HG03439 (cell line): ENCODE results near the gene TMEM273.

Experiments
- ATAC-seq: cut with Tn5 transposase; IDR thresholded peaks from one replicate; pipeline ENCODE4 v1.9.1; 2021; ENCODE audit warnings: mild to moderate bottlenecking, moderate library complexity; ENCODE audit not compliant: unreplicated experiment

TMEM273 gene

DNA sequence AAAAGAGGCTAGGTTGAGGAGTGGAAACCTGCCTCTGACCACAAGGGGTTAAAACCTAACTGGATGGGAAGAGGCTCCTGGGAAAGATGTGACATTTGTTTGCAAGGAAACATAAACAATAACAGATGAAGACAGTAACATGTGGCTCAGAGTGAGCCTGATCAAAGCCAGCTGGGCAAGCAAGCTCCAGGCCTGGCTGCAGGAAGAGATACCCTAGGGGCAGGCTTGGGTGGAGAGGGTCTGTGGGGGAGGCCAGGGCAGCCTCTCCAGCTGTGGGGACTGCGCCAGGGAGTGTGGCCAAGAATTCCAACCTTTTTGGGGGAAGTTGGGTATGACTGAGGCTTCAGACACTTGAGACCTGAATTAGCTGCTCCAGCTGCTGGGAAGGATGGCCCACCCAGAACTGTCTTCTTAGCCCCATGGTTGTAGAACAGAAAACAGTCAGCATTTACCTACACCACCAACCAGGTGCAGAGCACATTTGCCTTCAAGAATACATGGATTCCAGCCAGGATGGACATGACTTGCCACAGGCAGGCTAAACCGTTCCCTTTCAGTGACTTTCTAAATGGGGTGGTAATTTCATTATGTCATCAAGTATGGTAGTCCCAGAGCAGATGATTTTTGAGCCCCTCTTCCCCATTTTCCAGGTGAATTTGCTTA lies 44.0 kb downstream of the TMEM273 start:
- no peak for ATAC-seq

DNA sequence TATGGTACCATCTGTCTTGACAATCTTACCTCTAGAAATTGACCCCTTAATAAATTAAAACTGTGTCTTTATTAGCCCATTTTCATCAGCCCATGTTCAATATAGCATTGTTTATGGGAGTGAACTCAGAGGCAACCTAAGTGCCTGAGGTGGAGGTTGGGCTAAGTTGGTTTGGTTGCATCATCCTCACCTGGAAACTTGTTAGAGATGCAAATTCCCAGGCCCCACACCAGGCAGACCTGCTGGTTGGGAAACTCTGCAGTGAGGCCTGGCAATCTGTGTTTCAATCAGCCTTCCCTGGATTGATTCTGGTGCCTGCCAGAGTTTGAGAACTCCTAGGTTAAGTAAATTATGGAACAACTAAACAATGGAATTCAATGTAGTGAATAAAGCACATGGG lies 44.9 kb downstream of the TMEM273 start:
- ATAC-seq = no peak

DNA sequence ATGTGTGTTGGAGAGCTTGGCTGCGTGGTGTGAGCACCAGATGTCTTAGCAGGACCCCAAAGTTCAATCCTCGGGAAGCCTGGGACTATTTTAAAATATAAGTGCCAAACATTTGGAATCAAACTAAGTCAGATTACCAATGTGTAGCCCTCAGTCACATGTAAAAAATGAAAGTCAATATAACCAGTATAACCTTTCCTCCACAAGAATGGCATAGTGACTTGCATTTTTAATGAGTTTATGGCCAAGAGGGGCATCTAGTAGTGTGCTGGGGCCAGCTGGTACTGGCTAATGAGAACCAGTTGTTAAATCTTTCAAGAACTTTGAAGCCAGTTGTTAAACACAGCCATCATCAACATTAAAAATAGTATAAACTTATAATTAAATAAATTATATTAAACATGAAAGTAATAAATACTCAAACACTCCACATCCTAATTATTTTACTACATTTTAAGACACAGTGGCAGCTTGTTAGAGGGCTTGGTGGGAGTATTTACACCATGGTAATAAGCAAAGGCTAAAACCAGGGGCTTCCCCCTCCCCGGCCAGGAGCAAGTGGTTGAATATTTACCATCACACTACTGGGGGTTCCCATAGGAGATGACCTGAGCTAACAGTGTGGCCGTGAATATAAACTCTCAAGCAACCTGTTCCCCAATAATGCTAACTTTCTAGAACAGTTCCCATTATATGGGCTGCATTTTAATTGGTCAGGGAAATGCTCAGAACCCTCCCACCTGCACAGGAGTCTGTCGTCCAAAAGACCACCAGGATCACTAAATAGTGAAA lies 46.5 kb downstream of the TMEM273 start:
- no peak for ATAC-seq

DNA sequence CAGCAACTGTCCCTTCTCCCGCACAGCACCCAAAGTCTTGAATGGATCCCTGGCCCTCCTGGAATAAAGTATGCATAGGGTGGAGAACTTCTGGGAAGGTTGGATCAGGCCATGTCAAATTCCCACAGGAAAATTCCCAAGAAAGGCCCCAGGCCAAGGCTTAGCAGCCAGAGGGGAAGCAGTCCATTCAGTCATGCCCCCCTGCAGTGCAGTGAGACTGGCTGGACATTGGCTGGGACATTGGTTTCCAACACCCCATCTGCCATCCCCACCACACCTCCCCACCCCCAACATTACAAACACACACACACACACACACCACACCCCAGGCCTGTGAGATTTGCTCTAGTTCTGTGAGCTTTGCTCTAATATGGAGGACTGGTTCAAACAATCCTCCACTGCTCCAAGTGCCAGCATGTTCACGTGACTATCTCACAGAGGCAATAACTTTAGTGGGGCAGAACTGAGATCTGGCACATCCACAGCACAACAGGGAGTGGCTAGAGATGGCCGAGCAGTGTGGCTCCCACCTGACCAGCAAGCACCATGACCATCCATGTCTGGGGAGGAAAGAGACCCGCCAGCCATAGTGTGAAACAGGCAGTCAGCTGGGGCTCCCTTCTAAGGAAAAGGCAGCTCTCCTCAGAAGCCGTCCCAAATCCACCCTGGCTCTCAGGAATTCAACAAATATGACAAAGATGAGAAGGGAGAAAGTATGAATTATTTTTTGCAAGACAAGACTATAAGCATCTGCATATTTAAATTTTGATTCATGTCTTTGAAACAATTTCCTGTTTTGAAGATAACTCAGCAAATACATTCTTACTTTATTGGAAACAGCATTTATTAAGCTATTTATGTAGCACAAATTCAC lies 47.6 kb downstream of the TMEM273 start:
- ATAC-seq = no peak

DNA sequence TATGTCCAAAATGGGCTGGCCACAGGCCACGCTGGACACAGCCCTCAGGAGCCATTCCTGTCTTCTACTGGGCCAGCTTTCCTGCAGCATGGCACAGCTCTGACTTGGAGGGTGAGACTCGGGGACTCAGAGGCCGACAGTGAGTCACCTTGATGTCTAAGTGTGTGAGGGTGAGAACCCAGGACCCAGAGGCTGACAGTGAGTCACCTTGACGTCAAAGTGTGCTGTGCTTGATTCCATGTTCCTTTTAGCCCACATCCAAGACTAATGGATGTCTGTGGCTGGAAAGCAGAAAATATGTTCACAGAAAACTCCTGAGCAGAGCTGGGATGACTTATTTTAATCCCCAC lies 48.4 kb downstream of the TMEM273 start:
- ATAC-seq = no peak

DNA sequence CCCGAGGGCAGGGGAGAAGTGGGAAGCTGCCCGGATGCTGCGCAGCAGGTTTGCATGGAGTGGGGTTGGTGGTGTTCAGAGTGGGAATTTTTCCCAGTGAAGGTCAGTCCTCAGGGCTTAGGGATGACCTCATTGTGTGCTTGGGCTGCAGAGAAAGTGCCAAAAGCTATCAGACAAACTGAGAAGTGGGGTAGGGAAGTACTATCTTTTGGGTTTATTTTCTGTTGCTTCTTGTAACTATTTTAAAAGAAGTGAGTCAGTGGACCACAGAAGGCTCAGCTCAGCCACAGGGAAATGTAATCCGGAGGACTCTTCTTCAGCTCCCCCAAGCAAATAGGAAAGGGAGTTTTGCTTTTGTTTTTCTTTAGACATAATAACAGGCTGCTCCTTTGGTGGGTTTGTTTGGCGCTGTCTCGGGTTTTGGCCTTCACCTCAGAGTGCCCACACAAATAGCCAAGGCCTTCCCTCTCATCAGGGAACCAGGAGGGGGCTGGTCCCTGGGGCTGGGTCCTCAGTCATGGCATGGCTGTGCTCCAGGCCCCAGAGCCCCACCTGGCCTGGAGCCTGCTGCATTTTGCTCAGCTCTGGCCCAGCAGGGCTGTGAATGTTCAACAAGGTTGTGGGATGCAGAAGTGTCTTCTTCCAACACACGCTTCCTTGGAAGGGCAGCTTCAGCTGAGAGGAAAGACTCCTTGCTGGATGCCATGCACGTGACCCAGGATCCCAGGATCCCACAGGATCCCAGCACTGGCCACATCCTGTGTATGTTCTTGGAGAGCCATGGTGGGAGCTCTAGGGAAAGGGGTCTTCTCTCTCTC lies 49.0 kb downstream of the TMEM273 start:
- ATAC-seq = no peak

DNA sequence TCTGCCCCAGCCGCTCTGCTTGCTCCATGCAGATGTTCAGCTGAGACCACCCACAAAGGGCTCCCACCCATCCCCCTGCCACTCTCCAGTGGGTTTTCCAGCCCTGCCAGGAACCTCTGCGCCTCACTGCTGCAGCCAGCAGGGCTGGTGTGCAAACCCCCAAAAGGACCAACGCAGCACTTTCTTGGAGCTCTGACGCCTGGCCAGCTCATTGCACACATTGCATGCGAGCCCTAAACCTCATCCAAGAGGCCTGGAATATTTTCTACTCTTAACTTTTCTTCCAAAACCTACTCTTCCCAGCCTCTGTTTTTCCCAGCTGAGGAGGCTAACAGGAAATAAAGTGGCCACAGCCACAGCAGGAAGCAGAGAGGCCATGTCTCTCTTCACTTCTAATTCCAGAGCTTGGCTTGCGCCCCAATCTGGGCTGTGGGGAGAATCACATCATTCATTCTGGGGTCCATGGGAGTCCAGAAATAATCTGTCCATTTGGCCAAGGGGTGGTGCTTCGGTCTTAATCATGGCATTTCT lies 49.8 kb downstream of the TMEM273 start:
- no peak for ATAC-seq

DNA sequence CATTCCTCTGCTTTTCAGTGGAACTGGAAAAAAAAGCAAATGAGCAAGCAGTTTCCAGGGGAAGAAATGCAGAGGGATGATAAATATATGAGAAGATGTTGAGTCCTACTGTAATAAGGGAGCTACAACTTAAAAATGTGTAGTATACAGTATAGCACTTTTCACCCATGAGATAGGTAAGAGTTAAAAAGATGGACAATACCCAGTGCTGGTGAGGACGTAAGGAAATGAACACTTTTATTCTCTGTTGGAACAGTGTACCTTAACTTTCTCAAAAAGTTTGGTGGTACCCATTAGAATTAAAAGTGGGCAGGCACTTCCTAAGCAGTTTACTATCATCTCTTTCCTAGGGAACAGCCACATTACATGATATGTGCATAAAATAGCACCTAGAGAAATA lies 51.7 kb downstream of the TMEM273 start:
- ATAC-seq = no peak

DNA sequence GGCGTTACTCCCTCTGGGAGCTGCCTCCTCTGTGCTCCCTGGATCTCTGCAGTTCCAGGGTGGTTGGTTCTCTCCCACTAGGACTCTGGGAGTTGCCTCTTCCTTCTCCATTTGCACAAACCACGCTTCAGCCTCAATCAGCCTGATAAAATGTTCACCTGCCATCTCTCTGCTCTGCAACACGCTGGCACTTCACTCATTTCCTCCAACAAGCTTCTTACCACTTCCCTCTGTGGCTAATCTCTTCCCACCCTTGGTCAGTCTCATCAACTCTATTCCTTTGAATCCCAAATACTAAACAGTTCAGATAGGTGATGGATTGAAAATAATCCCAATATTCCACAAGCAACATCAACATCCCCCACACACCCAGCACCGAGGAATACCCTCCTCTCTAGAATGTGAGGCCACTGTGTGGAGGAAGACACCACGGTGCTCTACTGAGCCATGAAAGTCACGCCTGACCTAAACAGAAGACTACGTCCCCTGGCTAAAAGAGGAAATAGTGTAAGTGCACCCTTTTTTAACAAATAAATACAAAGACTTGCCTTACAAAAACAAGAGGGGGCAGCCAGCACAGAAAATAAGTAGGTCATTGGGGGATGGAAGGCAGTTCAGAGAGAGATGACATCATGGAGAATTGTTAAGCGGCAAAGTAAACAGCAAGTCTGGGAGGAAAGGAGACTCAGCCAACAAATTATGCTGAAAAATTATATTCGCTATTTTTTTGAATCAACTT lies 52.4 kb downstream of the TMEM273 start:
- ATAC-seq = no peak

DNA sequence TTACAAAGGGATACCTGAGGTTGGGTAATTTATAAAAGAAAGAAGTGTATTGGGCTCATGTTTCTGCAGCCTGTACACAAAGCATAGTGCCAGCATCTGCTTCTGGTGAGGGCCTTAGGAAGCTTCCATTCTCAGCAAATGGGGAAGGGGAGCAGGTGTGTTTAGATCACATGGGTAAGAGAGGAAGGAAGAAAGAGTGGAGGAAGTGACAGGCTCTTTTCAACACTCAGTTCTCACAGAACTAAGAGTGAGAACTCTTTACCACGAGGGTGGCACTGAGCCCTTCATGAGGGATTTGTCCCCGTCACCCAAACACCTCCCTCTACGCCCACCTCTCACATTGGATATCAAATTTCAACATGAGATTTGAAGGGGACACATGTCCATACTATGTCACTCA lies 53.9 kb downstream of the TMEM273 start:
- no peak for ATAC-seq

DNA sequence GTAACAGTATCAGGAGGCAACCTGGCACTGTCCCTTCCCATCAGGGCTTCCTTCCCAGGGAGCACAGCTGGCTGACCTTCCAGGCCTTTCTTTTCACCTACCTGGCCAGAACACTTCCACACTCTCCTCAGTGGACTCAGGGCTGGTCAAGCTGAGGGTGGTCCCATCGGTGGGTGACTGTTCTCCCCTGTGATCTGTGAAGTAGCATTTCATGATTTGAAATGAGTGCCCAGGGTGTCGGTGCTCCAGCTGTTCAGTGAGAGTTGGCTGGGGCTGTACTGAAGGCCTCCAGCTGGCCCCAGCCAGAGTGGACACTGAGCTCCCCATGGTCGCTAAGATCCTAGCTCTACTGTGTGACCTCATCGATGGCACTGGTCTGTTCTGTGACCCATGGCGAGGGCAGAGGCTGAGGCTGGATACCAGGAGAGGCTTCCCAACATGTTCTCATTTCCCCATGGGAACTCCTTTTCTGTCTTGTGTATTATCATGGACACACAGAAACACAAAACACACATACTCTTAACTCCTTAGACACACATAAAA lies 54.4 kb downstream of the TMEM273 start, which contains the start of gene FAM170B:
Gene FAM170B (minus strand): TSS at position 316 of the 543 bp plus-strand sequence. CDS start 103 bp downstream, at position 213.
- ATAC-seq = no peak

DNA sequence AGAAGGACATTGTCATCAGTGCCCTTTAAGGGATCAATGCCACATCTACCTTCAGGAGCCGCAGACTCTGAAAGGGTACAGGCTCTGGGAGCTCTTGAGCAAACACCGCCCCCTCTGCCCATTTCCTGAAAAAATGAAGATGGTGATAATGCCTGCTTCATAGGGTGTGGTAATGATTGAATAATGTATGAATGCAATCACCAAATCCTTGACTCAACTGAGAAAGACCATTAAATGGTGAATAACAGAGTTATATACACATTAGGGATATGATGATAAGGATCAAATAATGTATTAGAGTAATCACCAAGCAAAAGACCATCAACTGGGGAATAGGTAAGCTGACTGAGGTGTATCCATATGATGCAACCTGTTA lies 55.8 kb downstream of the TMEM273 start:
- no peak for ATAC-seq

DNA sequence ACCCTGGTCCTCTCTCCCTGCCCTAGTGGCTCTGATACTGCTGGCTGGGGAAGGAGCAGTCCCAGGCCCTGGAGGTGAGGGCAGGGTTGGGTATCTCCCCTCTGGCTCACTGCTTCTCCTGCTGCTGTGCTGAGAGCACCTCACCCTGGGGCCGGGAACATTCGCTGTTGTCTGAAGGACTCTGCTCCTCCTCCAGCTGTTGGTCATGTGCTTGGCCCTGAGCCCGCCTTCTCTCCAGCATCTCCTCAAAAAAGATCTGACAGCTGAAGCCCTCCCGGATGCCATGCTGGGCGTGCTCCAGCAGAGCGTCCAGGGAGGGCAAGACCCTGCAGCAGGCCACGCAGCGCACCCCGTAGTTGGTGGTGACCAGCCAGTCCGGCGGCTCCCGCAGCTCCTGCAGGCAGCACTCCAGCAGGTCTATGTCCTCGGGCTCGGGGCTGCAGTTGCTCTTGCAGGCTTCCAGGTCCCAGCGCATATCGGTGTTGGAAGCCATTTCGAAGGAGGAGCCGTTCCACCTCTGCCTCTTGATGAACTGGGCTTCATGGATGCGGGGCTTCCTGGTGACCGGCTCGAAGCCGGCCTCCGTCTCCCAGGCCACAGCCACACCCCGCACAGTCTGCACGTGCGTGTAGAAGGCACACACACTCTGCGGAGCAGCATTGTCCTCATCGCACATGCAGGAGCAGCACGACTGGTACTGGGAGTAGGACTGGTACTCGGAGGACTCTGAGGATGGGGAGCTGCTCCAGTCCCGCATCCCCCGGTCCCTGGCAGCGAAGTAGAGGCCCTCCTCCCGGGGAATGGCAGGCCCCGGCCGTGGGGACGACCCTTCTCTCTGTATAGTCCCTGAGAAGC lies 56.5 kb downstream of the TMEM273 start:
- no peak for ATAC-seq

DNA sequence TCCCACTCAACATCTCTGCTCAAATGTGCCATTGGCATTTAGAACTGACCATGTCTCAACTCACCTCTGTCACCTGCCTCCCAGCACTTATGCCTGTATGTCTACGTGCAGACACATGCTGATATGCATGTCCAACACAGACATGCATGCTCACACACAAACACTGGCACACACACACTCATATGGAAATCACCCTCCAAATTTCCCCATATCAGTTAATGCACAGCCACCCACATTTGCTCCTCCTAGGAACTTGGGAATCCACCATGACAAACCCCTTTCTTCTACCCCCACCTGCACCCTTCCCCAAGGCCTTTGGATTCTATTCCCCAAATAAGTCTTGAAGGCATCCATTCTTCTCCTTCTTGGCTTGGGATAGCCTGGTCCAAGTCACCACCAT lies 58.8 kb downstream of the TMEM273 start:
- ATAC-seq = no peak

DNA sequence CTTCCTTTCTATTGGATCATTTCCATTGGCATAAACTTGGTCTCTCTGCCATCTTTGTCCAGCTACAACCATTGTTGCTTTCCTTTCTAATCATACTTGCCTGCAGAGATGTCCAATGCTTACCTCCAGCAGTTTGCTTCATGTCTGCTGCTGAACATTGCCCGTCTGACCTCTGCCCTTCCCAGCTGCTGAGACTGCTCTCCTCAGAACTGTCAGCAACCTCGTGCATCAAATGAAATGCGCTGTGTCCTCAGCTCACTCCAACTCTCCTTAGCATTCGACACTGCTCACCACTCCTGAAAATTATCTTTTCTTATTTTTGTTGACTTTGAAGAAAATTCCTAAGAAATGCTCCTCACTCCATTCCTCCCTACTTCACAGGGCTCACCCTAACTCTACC lies 59.3 kb downstream of the TMEM273 start:
- ATAC-seq = no peak

DNA sequence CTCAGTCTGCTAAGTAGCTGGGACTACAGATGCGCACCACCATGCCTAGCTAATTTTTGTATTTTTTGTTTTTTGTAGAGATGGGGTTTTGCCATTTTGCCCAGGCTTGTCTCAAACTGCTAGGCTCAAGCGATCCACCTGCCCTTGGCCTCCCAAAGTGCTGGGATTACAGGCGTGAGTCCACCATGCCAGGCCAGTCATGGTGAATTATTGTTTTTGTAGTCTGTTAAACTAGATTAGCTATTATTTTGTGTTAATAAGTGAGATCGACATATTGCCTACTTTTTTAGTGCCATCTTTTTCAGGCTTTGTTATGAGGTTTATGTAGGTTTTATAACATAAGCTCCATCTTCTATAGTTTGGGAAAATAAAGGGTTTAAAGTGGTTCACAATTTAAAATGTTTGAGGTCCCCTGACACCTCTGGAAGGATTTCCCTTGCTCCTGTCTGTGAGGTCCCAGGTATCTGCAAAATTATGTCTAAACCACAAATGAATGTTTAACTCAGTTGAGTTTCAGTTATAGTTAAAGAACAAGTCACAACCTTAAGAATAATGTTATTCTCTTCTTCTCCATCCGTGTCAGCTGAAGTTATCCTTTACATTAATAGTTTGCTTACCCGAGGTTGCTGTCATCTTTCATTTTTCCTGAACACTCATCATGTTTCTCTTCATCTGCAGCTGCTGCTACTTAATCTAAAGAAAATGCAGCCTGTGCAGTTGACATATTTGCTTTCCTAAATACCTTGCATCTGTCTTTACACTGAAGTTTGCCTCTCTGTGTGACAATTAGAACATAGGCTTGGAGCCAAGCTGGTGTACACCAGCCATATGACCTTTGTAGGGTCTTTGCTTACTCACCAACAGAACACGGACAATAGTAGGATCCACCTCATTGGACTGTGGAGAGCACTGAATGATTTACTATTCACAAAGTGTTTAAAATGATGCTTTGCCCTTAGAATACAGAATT lies 63.9 kb downstream of the TMEM273 start:
- no peak for ATAC-seq

DNA sequence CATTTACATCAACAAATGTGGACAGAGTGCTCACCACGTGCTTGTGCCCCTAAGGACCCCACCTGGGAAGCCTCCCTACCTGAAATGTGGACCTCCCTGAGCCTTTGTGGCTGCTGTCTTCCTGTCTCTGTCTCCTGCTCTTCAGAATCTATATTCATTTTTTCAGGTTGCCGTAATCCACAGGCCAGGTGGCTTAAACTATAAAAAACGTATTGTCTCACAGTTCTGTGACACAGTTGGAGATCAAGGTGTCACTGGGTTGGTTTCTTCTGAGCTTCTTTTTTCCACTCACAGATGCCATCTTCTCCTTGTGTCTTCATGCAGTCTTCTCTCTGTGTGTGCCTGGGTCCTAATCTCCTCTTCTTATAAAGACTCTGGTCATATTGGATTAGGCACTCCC lies 67.3 kb downstream of the TMEM273 start:
- no peak for ATAC-seq

DNA sequence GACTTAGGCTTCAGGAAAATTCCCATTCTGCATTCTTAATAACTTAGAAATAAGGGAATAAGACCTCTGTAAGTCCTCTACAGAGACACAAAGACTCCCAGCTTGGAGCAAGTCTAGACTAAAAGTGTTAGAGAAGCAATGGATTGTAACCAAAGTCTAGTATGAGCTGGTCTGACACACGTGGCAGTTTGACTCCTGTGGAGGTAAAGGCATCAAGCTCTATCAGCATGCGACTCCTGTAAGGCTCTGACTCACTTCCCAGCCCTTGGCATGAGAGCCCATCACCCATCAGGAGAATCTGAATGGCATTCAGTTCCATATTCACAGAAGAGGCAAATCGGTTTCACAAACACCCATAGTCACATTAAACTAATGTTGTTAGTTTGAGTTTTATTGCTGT lies 68.4 kb downstream of the TMEM273 start:
- ATAC-seq = no peak
